Hepatic stellate cell (primary cell): ENCODE measurements around the gene SART3.
A peak's percentile ranks its signal among the peaks of the same experiment; 100 is the strongest.
"Not testable (repeated sequence)": the region's sequence is repeated elsewhere in the genome, so short reads cannot be mapped to it uniquely, and the experiment has no call there.

Source experiments
- DNase-seq: peaks from one replicate; pipeline ENCODE4 v3.0.0; 2011; ENCODE audit warnings: low spot score

Gene SART3

DNA sequence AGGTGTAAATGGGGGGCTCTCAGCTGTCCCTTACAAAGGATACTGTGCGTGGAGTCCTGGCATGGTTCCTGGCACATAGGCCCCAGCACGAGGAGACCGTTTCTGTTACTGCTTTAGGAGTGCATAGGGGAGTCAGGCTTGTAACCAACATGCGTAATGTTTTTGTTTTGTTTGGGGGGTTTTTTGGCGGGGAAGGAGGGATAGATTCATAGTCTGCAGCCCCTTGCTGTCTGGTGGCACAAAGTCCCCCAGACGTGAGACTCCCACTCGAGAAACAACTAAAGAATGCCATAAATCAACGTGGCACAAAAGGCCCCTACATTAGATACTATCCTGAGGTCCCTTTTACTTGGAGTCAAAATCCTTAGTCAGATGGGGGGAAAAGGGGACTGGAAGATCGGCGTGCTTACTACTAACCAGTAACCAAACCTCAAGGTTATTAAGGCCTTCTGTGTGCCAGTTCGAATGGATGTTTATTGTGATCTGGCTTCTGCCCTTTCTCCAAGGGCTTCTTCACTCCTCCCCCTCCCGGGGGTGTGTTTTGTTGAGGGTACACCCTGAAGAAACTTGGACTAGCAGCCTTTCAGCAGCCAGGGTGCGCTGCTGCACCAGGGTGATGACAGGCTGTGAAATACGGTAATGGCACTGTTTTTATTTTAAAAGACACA lies 2.3 kb upstream of the SART3 start:
- peak; percentile 86 for DNase-seq

GRCh38 chr12:108562348-108563135 lies 1.6 kb upstream of the SART3 start, which contains the start of gene ISCU:
ISCU (plus strand) TSS chr12:108562596; CDS start chr12:108562623, 27 bp downstream.
- peak; percentile 96 for DNase-seq

DNA sequence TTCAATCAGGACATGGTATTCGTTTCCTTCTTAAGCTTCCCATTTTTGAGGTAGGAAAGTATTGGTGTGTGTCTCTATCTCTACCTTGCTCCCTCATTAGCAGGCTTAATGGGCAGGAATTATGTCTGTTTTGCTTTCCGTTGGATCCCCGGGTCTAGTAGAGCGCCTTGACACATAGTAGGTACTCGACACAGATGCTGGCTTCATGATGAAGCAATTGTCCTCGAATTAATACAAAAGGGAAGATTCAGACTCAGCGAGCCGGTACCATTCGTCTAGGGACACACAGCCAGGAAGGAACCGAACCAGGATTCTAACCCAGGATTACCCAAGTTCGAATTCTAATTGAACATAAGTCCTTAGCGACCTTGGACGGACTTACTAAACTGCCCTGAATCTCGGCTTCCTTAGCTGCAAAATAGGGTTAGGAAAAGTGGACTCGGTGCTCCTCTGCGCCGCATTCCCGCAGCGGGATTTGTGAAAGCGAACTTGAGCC lies 927 bp upstream of the SART3 start:
- DNase-seq = no peak

DNA sequence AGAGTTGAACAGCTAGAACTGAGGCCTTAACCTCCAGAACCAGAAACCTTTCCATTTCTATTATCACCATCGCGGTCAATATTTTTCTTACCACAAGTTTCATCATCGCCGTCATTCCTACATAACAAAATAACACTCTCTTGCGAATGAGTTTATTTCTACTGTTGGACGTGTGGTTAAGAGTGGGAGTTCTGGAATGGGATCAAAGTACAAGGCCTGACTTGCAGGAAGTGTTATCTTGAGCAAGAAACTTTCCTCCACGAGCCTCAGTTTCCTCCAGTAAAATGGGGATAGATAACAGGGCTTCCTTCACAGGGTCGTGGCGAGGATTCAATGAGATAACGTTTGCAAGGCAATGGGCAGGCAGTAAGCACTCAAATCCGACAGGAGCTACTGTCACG lies 652 bp downstream of the SART3 start:
- no peak for DNase-seq

- DNase-seq = no peak
Measured at GRCh38 chr12:108559748-108560147, 1.2 kb downstream of the SART3 start.

DNA sequence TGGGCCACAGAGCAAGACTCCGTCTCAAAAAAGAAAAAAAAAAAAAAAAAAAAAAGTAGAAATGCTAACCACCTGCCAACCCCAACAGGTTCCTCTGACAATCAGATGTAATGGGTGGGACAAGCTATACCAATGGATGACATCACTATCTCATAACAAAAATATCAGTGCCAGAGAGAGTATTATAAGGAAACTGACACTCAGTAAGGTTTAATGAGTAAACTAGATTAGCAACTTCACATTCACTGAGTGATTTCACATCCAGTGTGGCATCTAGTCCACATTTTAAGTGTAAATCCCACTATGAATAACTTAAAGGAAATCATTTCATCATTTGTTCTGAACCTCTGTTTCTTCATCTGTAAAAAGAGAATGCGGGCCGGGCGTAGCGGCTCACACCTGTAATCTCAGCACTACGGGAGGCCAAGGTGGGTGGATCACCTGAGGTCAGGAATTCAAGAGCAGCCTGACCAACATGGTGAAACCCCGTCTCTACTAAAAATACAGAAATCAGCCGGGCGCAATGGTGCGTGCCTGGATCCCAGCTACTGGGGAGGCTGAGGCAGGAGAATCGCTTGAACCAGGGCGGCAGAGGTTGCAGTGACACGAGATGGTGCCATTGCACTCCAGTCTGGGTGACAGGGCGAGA lies 1.8 kb downstream of the SART3 start:
- no peak for DNase-seq

- DNase-seq = not testable (repeated sequence)
Measured at GRCh38 chr12:108555383-108555782, 5.6 kb downstream of the SART3 start.

GRCh38 chr12:108553799-108554198 lies 7.2 kb downstream of the SART3 start:
- no peak for DNase-seq

DNA sequence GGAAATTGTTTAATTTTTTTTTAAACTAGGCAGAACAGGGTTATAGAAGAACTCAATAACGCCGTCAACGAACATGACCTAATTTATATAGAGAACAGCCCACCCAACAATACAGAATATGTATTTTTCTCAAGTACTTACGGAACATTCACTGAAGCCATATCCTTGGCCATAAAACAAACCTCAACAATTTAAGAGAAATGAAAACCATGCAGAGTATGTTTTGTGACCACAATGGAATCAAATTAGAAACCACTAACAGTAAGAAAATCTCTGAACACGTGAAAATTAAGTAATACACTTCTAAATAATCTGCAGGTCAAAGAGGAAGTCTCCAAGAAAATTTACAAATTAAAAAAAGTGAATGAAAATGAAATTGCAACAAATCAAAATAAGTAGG lies 9.4 kb downstream of the SART3 start:
- DNase-seq = no peak

DNA sequence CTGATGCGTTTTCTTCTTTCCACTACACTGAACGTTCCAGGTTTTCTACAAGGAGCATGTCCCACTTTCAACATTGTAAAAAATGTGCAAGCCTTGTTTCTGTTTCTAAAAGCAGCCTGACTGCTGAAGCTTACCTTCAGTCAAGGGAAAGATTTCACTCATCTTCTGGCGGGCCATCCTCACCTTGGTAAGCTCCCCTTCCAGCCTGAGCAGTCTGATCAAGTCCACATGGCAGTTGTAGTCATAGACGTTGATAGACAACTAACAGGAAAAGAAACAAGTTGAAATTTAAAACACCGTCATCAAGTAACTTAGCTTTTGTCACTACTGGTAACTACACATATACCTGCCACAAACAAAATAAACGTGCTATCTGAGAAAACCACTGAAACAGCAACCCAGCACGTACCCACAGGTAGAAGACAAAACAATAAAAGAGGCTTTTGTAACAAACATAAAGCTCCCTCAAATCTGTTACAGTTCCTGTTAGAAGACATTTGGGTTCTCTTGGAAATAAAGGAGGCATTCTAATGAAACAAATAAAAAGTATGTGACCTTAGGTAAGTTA lies 11.9 kb downstream of the SART3 start:
- DNase-seq = no peak

GRCh38 chr12:108547686-108548085 lies 13.3 kb downstream of the SART3 start:
- no peak for DNase-seq

DNA sequence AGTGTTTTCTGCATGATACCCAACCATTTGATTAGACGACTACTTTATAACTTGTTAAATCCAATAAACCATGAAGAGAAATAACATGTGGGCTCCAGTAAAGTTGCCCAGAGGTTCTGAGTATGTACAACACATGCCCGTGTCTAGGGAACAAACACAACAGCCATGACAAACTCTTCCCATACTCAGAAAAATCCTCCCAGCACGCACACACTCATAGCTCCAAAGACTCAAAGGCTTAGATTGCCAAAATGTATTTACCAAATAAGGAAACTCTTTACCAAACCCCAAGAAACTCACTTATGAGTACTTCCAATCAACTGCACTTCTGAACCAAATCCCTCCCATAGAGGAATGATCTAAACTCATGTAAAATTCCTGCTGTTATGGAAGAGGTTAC lies 17.3 kb downstream of the SART3 start:
- DNase-seq = no peak

DNA sequence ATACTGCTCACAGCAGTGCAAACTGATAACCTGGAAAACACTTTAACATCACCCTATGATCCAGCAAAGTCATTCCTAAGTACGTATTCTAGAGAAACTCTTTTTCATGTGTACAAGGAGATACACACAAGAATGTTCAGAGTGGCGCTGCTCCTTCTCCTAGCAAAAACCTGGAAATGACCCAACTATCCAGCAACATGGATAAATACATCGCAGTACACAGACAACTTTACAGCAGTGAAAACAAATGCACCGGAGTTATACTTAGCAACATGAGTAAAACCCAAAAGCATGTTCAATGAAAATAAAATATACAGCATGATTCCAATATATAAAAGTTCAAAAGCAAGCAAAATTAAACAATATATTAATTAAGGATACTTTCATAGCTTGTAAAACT lies 18.7 kb downstream of the SART3 start:
- DNase-seq = no peak

DNA sequence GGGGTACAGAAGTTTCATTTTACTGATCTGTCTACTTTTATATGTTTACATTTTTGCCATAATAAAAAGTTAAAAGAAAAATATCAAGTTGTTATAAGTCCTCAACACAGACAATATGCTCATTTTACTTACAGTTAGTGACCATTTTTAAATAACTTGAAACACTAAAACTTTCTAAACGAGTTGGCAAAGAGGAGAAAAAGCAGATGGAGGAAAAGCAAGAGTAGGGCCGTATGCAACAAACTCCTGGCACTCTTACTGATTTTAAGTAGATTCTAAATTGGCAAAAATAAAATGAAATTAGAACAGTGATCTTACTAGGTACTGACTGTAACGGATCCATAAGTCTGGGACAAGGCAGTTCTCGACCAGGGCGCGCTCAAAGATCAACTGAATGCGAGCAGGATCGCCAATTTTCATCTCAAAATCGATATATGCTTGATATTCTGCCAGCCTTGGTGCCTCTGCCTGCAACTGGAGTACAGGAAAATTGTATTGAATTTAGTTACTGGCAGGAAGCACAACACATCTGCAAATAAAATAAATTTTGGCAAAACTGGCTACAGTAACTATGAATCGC lies 22.3 kb downstream of the SART3 start:
- DNase-seq = no peak

- no peak for DNase-seq
Measured at GRCh38 chr12:108538146-108538545, 22.8 kb downstream of the SART3 start.

GRCh38 chr12:108531929-108532848 lies 28.8 kb downstream of the SART3 start:
- DNase-seq = no peak

GRCh38 chr12:108530161-108530560 lies 30.8 kb downstream of the SART3 start:
- no peak for DNase-seq

GRCh38 chr12:108527166-108527496 lies 33.8 kb downstream of the SART3 start:
- no peak for DNase-seq

DNA sequence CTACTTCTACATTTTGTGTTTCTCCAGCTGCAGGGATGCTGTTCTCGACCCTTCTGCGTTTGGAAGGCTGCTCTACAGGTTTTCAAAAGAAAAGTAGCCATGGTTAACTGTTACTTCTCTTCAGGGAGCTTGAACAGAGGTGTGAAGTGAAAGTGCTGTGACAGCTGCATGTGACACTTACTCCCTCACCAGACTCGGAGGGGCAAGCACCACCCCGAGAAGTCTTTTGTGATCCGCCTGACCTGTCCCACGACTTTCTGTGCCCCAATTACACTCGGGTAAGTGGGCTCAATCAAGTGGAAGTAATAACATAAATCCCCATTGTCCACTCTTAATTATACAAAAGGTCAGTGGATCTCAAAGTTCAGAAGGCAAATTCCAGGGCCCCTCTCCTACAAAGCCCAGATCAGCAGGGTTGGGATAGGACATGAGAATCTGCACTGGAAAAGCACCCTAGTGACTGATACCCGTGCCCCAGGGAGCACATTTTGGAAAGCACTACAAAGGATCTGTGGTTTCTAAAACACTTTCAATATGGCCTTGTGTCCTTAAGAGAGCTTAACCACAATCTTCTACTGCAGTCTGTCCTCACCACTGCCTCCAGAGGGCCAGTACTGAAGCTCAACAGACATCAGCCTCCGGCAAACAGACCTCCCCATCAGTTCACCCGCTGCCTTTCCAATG lies 34.3 kb downstream of the SART3 start:
- DNase-seq = peak; percentile 48

GRCh38 chr12:108525681-108526080 lies 35.3 kb downstream of the SART3 start:
- peak; percentile 71 for DNase-seq

DNA sequence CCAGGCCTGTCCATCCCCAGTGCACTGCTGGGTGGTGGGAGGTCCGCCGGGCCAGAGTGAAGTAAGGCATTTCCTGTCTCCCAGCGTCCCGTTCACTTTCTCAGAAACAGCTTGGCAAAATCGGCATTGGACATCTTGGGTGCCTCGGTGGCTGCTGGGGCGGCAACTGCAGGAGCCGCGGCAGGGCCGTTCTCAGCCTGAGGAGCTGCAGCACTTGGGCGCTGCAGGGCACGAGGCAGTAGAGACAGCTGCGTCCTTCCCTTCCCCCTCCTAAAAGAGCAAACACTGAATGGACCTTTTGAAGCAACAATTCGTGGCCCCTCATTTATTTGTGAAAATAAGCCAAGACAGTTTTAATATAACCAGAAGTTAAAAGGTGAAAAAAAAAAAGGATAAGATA lies 37.6 kb downstream of the SART3 start:
- no peak for DNase-seq
